ENCODE data around the gene SERTAD1.

Gene SERTAD1

GRCh38 chr19:40425450-40426287 lies at the start of gene SERTAD1:
Gene SERTAD1, minus strand, starts transcription at chr19:40425992. Its CDS starts 2,446 bp downstream, at chr19:40423546.
- no peak for TF ChIP-seq GATA3 (IDR thresholded peaks at IDR 0.05; ENCODE audit: low read depth, low read length)
- no peak for TF ChIP-seq GATA2 (IDR thresholded peaks at IDR 0.05; ENCODE audit: low read depth, low read length)

DNA sequence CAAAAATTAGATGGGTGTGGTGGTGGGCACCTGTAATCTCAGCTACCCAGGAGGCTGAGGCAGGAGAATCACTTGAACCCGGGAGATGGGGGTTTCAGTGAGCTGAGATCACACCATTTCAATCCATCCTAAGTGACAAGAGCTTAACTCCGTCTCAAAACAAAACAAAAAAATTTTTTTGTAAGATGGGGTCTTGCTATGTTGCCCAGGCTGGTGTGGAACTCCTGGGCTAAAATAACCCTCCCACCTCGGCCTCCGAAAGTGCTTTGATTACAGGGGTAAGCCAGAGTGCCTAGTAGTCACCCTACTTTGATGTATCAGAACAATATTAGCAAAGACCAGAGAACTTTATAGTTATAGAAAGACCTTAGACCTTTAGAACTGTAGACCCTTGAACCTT lies 48.9 kb upstream of the SERTAD1 start:
- TF ChIP-seq GATA2 (IDR thresholded peaks at IDR 0.05; ENCODE audit: low read depth, low read length) (no peak), GATA3 (IDR thresholded peaks at IDR 0.05; ENCODE audit: low read depth, low read length) (no peak)

DNA sequence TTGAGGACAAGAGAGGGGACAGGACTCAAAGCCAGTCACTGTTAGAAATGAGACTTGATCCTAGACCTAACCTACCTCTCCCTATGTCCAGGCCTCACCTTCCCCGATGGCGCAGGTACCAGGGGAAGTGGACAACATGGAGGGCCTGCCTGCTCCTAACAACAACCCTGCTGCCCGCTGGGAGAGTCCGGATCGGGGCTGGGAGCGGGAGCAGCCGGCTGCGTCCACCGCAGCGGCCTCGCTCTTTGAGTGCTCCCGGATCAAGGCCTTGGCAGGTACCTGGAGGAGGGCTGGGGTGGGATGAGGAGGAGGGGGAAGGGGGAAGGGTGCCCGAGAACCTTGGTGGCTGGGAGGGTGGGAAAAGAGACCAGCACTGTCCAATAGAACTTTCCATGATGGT lies 46.7 kb upstream of the SERTAD1 start:
- TF ChIP-seq GATA3 (IDR thresholded peaks at IDR 0.05; ENCODE audit: low read depth, low read length) (no peak), GATA2 (IDR thresholded peaks at IDR 0.05; ENCODE audit: low read depth, low read length) (no peak)

DNA sequence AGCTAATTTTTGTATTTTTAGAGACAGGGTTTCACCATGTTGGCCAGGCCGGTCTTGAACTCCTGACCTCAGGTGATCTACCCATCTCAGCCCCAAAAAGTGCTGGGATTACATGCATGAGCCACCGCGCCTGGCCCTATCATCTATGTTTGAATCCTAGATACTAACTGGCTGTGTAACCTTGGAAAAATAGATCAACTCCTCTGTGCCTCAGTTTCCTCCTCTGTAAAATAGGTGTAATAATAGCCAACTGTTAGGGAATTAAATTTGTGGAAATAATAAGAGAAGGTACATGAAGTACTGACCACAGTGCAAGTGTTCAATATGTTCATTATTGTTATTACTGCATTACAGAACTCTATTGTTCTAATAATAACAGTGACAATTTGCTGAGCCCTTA lies 45.3 kb upstream of the SERTAD1 start:
- TF ChIP-seq GATA2 (IDR thresholded peaks at IDR 0.05; ENCODE audit: low read depth, low read length) (no peak), GATA3 (IDR thresholded peaks at IDR 0.05; ENCODE audit: low read depth, low read length) (no peak)

DNA sequence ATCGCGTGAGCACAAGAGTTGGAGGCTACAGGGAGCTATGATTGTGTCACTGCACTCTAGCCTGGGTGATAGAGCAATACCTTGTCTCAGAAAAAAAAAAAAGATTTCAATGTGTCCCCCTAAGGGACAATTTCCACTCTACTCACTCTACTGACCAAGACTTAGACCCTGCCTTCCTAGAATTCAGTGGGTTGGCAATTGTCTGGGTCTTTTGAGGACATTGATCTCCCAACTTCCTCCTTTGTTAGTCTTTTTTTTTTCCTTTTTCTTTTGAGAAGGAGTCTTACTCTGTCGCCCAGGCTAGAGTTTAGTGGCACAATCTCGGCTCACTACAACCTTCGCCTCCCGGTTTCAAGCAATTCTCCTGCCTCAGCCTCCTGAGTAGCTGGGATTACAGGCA lies 43.2 kb upstream of the SERTAD1 start:
- TF ChIP-seq GATA2 (IDR thresholded peaks at IDR 0.05; ENCODE audit: low read depth, low read length) (no peak), GATA3 (IDR thresholded peaks at IDR 0.05; ENCODE audit: low read depth, low read length) (no peak)

DNA sequence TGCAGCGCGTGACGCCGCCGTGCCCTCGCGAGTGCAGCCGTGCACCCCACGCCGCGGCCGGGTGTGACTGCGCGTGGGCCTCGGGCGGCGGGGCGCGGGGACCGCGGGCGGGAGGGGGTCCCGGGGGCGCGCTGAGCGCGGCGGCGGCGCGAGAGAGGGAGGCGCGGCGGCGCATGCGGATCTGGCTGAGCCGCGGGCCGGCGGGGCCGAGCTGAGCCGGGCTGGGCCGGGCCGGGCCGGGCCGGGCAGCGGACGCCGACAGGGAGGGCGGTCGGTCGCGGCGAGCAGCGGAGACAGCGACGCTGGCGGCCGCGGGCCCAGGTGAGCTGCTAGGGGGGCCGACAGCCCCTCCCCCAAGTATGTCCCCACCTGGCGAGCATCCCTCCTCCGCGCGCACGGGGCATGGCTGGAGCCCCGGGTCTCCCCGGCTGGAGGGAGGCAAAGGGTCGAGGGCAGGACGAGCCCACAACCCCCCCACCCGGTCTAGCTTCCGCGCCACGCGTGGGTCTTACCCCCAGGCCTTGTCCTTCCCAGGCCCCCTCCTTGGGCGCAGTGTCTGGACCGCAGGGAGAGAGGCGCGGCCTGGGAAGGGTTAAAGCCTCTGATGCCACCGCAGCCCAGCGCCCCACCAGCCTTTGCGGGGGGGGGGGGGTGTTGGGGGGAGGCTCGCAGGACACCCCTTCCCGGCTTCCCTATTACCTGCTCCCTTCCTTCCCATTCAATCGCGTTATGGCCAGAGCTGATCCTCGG lies 41.4 kb upstream of the SERTAD1 start, which contains the start of gene SPTBN4:
Gene SPTBN4 (plus strand): TSS at position 17 of the 750 bp plus-strand sequence. CDS start 5,621 bp downstream, outside the sequence.
- TF ChIP-seq GATA3 (IDR thresholded peaks at IDR 0.05; ENCODE audit: low read depth, low read length) (no peak), GATA2 (IDR thresholded peaks at IDR 0.05; ENCODE audit: low read depth, low read length) (no peak)

DNA sequence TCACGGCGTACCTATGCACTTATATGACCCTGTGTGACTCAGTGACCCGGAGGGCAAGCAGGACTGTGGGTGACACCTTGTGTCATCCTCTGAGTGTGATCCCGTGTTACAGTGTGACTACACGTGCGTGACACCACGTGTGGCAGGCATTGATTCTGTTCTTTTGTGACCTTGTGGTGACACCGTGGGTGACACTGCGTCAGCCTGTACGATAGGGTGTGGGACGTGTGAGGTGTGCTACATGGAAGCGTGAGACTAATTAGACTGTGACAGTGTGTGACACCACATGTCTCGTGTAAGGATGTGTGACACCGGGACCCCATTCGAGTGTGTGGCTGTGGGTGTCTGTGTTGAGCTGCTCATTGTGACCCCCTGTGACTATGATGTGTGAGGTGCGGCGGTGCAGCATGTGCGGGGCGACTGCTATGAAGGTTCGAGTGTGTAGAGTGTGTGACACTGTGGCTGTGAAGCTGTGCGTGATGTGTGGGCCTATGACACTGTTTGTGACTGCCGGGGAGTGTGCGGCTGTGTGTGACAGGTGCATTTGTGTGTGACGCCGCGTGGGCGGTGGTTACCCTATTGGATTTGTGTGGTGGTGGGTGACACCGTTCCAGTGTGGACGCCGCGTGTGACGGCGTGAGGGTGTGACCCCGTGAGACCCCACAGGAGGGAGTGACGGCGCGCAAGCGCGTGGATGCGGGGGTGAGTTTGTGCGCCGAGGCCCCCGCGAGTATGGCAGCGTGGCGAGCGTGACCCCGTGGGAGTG lies 40.6 kb upstream of the SERTAD1 start:
- TF ChIP-seq GATA3 (IDR thresholded peaks at IDR 0.05; ENCODE audit: low read depth, low read length) (no peak), GATA2 (IDR thresholded peaks at IDR 0.05; ENCODE audit: low read depth, low read length) (no peak)

DNA sequence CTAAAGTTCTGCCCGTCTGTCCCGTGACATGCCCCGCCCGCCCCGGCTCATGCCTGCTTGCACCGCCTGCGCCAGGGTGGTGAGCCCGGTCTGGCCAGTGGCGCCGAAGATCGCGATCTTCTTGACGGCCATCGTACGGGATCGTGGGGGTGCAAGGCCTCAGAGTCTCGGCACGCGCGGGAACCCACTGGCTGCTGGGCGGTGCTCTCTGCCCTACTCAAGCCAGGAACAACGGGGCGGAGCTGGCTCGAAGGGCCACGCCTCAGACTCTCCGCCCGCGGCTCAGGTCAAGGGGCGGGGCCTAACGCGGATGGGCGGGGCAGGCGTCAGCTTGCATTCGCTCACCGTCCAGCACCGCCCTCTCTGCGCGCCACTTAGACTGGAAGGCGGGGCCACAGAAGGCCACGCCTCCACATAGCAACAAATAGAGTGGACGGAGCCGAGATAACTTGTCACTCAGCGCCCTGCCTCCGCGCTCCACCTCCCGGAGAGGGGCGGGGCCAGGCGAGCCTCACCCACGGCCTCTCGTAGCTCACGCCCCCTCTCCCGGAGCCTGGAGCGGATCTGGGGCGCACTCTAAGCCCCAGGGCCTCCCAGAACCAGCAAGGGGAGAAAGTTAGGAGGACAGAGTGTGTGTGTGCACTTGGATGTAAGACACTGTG lies 39.9 kb upstream of the SERTAD1 start, which contains the start of gene BLVRB:
Gene BLVRB (minus strand): TSS at position 189 of the 662 bp plus-strand sequence. CDS start 57 bp downstream, at position 132.
- TF ChIP-seq GATA3 (IDR thresholded peaks at IDR 0.05; ENCODE audit: low read depth, low read length) (no peak), GATA2 (IDR thresholded peaks at IDR 0.05; ENCODE audit: low read depth, low read length) (no peak)

DNA sequence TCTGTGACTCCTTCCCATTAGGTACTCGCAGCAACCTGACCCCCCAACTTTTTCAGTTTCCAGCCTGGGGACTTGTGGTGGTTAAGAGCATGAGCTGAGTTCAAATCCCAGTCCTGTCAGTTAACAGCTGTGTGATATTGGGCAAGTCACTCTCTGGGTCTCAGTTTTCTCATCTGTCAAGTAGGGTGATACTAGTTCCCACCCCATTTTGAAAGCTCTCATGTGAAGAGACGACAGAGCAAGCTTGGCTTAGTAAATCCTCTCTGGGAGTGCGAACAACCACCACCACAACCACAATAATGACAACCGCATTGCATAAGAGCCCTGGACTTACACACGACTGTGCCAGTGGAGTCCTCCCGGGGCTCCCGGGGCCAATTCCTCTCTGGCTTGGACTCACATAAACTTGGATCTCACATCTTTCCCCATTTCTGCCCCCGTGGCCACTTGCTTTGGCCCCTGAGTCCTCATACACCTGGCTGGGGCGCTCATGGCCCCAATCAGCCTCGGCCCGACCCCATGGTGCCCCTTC lies 39.3 kb upstream of the SERTAD1 start:
- TF ChIP-seq GATA3 (IDR thresholded peaks at IDR 0.05; ENCODE audit: low read depth, low read length) (no peak), GATA2 (IDR thresholded peaks at IDR 0.05; ENCODE audit: low read depth, low read length) (no peak)

- no peak for TF ChIP-seq GATA3 (IDR thresholded peaks at IDR 0.05; ENCODE audit: low read depth, low read length)
- TF ChIP-seq GATA2 (IDR thresholded peaks at IDR 0.05; ENCODE audit: low read depth, low read length) = no peak
Observed at GRCh38 chr19:40464059-40465024, 38.5 kb upstream of the SERTAD1 start.

- no peak for TF ChIP-seq GATA3 (IDR thresholded peaks at IDR 0.05; ENCODE audit: low read depth, low read length)
- no peak for TF ChIP-seq GATA2 (IDR thresholded peaks at IDR 0.05; ENCODE audit: low read depth, low read length)
Observed at GRCh38 chr19:40461669-40462221, 36.0 kb upstream of the SERTAD1 start.

DNA sequence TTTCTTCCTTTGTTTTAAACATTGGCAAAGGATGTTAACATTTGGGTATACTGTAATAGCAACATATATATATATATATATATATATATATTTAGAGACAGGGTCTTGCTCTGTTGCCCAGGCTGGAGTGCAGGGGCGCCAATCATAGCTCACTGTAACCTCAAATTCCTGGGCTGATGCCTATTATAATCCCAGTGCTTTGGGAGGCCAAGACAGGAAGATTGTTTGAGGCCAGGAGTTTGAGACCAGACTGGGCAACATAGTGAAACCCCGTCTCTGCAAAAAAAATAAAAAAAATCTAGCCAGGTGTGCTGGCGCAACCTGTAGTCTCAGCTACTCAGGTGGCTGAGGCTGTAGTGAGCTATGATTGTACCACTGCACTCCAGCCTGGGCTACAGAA lies 34.4 kb upstream of the SERTAD1 start:
- TF ChIP-seq GATA3 (IDR thresholded peaks at IDR 0.05; ENCODE audit: low read depth, low read length) = no peak
- no peak for TF ChIP-seq GATA2 (IDR thresholded peaks at IDR 0.05; ENCODE audit: low read depth, low read length)
